ENCODE measurements around the gene WNT5B.
"Not testable (repeated sequence)": the region's sequence is repeated elsewhere in the genome, so short reads cannot be mapped to it uniquely, and the experiment has no call there.

The WNT5B gene

GRCh38 chr12:1691123-1692007 is 62.3 kb downstream of the WNT5B start:
- DNase-seq (ENCODE audit: low spot score), result peak; percentile 22

DNA sequence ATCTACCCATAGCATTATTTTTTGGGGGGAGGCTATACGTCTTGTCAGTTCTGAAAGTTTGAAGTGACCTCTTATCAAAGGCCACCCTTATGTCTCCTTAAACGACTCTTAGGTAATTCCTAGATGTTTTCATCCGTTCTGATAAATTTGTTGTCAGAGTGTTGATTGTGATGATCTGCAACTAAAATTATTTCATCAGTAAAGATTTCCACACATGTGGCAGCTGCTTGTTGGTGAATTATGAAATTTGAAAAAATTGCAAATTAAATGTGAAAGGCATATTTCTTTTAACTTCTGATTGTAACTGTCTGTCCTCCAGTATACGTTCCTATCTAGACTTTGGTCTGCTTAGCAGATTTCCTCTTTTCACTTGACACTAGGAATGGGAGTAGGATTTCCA is 63.2 kb downstream of the WNT5B start:
- DNase-seq (ENCODE audit: low spot score), result no peak

- no peak for DNase-seq (ENCODE audit: low spot score)
Measured at GRCh38 chr12:1692895-1693610, 64.0 kb downstream of the WNT5B start.

DNA sequence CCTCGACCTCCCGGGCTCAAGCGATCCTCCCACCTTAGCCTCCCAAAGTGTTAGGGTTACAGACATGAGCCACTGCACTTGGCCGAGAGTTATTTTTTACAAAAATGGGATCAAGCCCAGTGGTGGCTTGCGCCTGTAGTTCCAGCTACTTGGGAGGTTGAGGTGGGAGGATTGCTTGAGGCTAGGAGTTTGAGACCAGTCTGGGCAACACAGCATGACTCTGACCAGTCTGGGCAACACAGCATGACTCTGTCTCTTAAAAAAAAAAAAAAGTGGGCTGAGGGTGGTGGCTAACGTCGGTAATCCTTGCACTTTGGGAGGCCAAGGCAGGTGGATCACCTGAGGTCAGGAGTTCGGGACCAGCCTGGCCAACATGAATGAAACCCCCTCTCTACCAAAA is 66.1 kb downstream of the WNT5B start:
- not testable (repeated sequence) for DNase-seq (ENCODE audit: low spot score)

DNA sequence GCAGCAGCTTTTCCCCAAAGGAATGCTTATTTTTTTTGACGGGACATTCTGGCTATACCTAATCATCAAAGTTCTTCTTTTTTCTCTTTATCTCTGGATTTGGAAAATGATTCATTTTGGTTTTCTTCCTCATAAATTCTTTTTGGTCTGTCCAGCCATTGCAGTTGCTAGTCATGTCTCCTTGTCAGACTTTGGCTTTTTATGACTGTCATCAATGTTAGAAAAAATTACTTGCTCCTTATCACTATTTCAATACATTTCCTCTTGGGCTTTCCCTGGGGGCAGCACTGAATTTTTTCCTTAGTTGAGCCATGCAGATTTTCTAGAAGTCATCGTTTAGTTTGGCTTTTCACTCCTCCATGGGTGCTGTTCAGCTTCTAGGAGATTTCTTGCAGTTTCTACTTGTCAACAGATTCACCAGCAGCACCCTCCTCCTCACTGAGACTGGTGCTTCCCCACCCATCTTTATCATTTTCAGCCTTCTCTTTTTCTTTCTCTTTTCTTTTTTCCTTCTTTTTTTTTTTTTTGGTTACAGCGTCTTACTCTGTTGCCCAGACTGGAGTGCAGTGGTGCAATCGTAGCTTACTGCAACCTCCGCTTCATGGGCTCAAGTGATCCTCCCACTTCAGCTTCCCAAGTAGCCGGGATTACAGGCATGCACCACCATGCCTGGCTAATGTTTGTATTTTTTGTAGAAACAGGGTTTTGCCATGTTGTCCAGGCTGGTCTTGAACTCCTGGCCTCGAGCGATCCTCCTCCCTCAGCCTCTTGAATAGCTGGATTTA is 67.0 kb downstream of the WNT5B start:
- no peak for DNase-seq (ENCODE audit: low spot score)

DNA sequence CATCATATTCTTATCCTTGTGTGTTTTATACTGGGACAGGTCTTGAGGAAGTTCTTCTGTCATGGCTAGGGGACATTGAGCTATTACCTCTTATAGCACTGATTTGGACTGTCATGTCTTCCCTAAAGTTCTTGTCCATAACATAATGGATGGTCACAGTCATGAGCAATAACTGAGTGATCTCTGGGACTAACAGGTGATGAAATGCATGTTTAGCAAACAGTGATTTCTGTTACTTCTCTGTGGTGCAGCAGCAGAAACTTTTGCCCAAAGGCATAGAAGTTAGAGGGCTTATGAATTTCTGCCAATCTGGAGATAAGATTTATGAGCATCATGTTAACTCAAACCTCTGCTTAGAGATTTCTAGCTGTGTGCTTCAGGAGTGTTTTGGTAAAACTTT is 67.8 kb downstream of the WNT5B start:
- DNase-seq (ENCODE audit: low spot score), result no peak

All from CD4-positive, alpha-beta T cell treated with Interleukin-2 at 100 ng/mL for 4 hours (primary cell).